Esophagus (tissue), 2 donors: ENCODE results near the gene HIVEP3. TPM values are rescaled to one million over a fixed set of nuclear protein-coding genes. Genes with fewer than 3 reads are reported as not detected.

ENCODE experiments used
- H3K27ac ChIP-seq, 2 donors: one replicate each; pipeline ENCODE4 v1.5.1; 2013; ENCODE audit warnings: low read depth in 2 of 2, mild to moderate bottlenecking in 2 of 2, inconsistent platforms in 1 of 2, low read length in 1 of 2, moderate library complexity in 1 of 2
- H3K27me3 ChIP-seq, 2 donors: one replicate each; pipeline ENCODE4 v1.6.1; 2013; ENCODE audit warnings: low read length in 2 of 2, control low read depth in 1 of 2, mild to moderate bottlenecking in 1 of 2; ENCODE audit not compliant: insufficient read depth in 2 of 2, control insufficient read depth in 1 of 2
- H3K36me3 ChIP-seq, 2 donors: one replicate each; pipeline ENCODE4 v1.6.1; 2013; ENCODE audit warnings: low read length in 1 of 2; ENCODE audit not compliant: control insufficient read depth in 2 of 2, insufficient read depth in 2 of 2
- H3K4me1 ChIP-seq, 2 donors: one replicate each; pipeline ENCODE4 v1.6.1; 2013; ENCODE audit warnings: low read length in 1 of 2; ENCODE audit not compliant: control insufficient read depth in 2 of 2, insufficient read depth in 2 of 2
- H3K4me3 ChIP-seq, 2 donors: one replicate each; pipeline ENCODE4 v1.5.1; 2013; ENCODE audit warnings: low read length in 2 of 2, mild to moderate bottlenecking in 2 of 2, low read depth in 1 of 2, moderate library complexity in 1 of 2
- H3K9me3 ChIP-seq, 2 donors: one replicate each; pipeline ENCODE4 v1.6.1; 2013; ENCODE audit warnings: mild to moderate bottlenecking in 2 of 2, low read depth in 1 of 2, low read length in 1 of 2, moderate library complexity in 1 of 2; ENCODE audit not compliant: control insufficient read depth in 2 of 2, insufficient read depth in 1 of 2
- WGBS, 2 donors: extraction: QIAGEN DNeasy Blood & Tissue Kit; methylation state at CpG; one replicate each; pipeline ENCODE4 v1.1.7; 2013; 5-methylcytosine and 5-hydroxymethylcytosine counted together
- polyA plus RNA-seq, 2 donors: library from polyadenylated mRNA; stranded (reverse); fragments of 200-250 nt; gene quantifications; one replicate each; pipeline ENCODE4 v1.2.3, GENCODE V29; 2013
- donor health status: healthy with polysubstance abuse.
- donor health status: Bipolar disorder and iron deficiency.

HIVEP3 gene
- polyA plus RNA-seq, 2 donors = 2.7 to 10.0 TPM

DNA sequence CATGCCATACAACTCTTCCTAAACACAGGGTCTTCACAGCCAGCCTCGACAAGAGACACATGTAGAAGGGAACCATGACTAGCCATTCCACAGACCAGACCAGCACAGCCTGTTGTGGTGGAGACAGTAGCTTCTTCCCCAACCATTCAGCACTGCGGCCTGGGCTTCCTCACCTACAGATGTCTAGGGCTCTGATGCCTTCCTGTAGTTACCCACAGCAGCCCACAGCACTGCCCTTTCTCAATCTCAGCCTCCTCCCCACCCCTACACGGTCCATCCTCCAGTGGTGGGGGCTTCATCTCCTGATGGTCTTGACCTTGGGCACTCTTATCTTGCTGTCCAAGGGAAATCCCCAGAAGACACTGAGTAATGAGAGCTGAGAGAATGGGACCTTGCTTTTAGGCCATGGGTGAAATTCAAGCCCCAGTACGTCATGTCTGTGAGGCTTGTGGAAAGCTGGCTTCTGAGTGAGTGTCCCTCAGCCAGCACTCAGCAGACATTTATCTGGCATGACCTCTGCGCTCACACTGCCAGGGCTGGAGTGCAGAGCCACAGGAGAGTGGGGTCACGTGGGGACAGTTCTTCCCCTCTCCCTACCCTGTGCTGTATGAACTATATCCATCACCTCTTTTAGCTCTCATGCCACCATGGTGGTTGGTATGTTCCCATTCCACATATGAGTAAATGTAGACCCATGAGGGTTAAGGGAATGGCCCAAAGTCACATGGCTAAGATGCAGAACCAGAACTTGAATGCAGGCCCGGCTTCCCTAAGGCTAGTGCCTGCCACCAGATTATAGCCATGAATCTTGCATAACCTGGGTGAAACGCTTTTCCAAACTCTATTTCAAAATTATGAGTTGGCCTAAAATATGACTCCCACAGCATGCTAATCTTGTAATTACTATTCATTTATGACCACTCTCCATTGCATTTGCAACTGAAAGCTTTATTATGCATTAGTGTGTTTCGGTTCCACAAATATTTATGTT, 104.7 kb downstream of the HIVEP3 start:
- no peaks in the 10 kb centered on the region for H3K27me3 ChIP-seq
- no peak overlapping the region for H3K4me3 ChIP-seq
- no peaks in the 10 kb centered on the region for H3K9me3 ChIP-seq
- no peaks in the 10 kb centered on the region for H3K36me3 ChIP-seq
- 78 to 85% methylated on average over 9 of the region's 9 CpGs for WGBS, 2 donors
- H3K4me1 ChIP-seq = peaks cover 2% of the 10 kb centered on the region in 2 donors
- no peak overlapping the region for H3K27ac ChIP-seq

DNA sequence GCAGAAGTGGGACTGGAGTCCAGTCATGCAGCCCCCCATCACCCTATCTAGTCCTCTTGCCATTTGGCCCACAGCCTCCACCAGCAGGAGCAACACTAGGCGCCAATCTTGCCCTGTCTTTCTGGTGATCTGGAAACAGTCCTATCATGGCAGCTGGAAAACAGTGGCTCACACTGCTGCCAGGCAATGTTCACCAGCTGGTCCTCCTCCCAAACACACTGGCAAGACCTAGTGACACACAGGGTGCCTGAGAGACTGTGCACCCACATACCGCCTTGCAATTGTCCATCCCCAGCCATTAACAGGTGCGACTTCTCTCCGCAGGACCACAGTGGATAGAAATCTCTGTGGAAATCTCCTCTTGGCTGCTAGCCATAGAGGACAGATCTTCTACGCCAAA, 105.5 kb downstream of the HIVEP3 start:
- Histone ChIP-seq H3K36me3 (no peaks in the 10 kb centered on the region), H3K27me3 (no peaks in the 10 kb centered on the region), H3K9me3 (no peaks in the 10 kb centered on the region), H3K4me3 (no peak overlapping the region), H3K4me1 (peaks cover 2 to 4% of the 10 kb centered on the region in 2 donors), H3K27ac (no peak overlapping the region)
- 74 to 89% methylated on average over 5 of the region's 5 CpGs for WGBS, 2 donors

DNA sequence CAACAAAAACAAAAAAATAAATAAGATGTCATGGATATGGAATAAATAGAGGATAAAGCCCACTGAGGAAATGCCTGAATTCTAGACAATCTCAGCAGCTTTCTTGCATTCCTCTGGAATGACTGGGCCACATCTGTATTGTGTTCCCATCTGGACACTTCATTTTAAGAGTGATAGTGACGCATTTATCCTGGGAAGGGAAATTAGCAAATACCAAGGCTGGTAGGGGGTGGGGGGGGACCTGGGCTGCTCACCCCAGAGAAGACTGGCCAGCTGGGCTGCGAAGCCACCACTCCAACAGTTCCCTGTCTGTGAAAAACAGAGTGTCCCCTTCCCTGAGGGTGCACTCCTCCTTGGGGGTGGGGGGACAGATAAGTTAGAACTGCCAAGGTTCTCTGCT, 106.3 kb downstream of the HIVEP3 start:
- no peak overlapping the region for H3K4me3 ChIP-seq
- WGBS, 2 donors = 86% methylated on average over 2 of the region's 2 CpGs
- peaks cover 2 to 4% of the 10 kb centered on the region in 2 donors for H3K4me1 ChIP-seq
- H3K36me3 ChIP-seq = no peaks in the 10 kb centered on the region
- no peak overlapping the region for H3K27ac ChIP-seq
- H3K27me3 ChIP-seq = no peaks in the 10 kb centered on the region
- H3K9me3 ChIP-seq = no peaks in the 10 kb centered on the region

DNA sequence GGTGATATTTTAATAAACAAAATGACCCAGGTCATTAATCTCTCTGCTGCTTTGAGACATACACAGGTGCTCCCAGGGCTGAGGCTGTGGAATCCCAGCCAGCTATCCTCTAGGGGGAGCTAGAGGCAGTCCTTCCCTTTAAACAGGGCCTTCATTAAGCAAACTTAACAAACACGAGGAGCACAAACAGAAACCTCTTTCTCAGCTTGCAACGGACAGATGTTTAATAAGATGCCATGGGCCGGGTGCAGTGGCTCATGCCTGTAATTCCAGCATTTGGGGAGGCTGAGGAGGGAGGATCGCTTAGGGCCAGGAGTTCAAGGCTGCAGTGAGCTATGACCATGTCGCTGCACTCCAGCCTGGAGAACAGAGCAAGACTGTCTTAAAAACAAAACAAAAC, 106.7 kb downstream of the HIVEP3 start:
- no peak overlapping the region for H3K4me3 ChIP-seq
- H3K27me3 ChIP-seq = no peaks in the 10 kb centered on the region
- no peak overlapping the region for H3K27ac ChIP-seq
- H3K36me3 ChIP-seq = no peaks in the 10 kb centered on the region
- H3K9me3 ChIP-seq = no peaks in the 10 kb centered on the region
- 51% methylated on average over 5 of the region's 5 CpGs for WGBS, 2 donors
- peaks cover 2 to 4% of the 10 kb centered on the region in 2 donors for H3K4me1 ChIP-seq

DNA sequence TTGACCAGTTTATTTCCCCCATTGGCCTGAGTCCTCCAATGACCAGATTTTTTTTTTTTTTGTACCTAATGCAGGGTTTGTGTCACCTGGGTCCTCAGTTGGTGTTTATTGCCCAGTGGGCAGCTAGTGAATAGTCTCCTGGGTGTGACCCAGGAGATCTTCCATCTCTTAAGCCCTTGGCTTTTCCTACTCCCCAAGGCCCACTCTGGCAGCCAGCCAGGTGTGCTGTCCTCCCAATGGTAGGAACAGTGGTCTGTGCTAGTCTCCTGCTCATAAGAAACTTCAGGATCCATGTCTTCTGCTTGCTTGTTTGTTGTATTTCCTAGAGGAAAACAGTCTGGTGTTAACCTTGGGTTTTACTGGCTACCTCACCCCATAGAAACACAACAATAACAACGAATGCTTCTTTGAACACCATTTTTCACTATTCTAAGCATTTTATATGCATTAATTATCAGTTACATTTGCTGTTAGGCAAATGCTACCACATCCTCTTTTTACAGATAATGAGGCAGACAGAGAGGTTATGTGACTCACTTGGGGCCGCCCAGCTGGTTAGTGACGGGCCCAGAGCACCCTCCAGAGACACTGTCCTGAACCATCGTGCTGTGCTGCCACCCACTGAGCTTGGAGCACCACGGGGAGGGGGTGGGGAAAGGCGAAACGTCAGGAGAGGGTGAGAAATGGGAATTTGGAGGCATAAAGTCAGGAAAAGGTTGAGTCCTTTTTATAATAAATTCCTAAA, 107.5 kb downstream of the HIVEP3 start:
- Histone ChIP-seq H3K27ac (no peak overlapping the region), H3K4me3 (no peak overlapping the region)

DNA sequence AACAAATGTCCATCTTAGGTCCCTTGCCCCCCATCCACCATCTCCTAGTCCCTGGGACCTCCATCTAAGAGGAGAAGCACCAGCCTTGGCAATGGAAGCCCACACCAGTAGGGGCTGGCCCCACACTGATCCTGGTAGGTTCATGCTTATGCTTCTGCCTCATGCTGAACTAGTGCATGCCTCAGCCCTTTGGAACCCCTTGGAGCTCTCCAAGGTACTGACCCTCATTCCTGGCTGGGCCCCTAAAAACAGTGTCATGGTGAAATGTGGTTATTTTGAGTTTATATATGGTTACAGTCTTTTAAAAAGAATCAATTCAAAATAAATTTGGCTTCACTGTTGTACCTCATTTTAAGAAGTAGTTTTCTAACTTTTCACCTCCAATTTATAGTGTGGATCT, 108.3 kb downstream of the HIVEP3 start:
- Histone ChIP-seq H3K9me3 (no peaks in the 10 kb centered on the region), H3K4me3 (no peak overlapping the region), H3K27ac (no peak overlapping the region), H3K4me1 (peaks cover 2 to 8% of the 10 kb centered on the region in 2 donors), H3K27me3 (no peaks in the 10 kb centered on the region), H3K36me3 (no peaks in the 10 kb centered on the region)

More for the DNA sequence above, 107.5 kb downstream of the HIVEP3 start:
- Histone ChIP-seq H3K4me1 (peaks cover 2 to 4% of the 10 kb centered on the region in 2 donors), H3K27me3 (no peaks in the 10 kb centered on the region), H3K9me3 (no peaks in the 10 kb centered on the region), H3K36me3 (no peaks in the 10 kb centered on the region)
- 59 to 61% methylated on average over 7 of the region's 7 CpGs for WGBS, 2 donors

DNA sequence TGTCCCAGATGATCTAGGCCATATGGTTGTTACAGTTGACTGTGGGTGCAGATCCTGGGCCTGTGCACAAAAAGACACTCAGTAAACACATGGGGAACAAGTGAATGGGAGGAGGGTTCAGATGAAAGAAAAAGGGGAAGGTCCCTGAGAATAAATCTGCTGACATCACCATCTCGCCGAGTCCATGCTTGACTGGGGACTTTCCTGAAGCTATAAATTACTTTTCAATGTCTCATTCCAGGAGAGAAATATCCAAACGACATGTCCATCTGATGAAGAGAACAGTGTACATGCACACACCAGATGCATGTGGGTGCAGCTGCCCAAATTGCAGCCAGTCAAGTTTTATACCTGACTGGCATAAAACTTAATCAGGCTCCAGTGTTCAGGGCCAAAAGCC, 109.0 kb downstream of the HIVEP3 start:
- 34 to 47% methylated on average over 3 of the region's 3 CpGs for WGBS, 2 donors
- no peak overlapping the region for H3K27ac ChIP-seq
- H3K27me3 ChIP-seq = no peaks in the 10 kb centered on the region
- H3K9me3 ChIP-seq = no peaks in the 10 kb centered on the region
- peaks cover 2 to 8% of the 10 kb centered on the region in 2 donors for H3K4me1 ChIP-seq
- no peak overlapping the region for H3K4me3 ChIP-seq
- no peaks in the 10 kb centered on the region for H3K36me3 ChIP-seq

DNA sequence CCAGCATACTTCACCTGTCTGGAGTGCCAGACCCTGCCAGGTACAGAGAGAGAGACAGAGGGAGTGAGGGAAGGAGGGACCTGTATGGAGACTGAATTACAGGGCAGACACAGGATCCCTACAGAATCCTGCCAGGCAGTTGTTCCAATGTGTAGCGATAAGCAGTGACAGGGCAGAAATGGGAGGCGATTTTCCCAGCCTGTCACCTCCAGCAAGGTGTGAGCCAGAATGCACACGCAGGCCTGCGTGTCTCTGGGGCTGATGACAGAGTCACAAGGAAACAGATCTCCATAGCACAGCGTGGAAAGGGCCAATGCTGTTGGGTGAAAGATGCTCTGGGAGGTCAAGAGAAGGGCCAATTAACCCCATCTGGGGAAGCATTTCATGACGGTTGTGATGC, 111.3 kb downstream of the HIVEP3 start:
- Histone ChIP-seq H3K9me3 (no peaks in the 10 kb centered on the region), H3K27me3 (no peaks in the 10 kb centered on the region), H3K4me1 (peaks cover 0 to 15% of the 10 kb centered on the region in 2 donors), H3K27ac (no peak overlapping the region), H3K36me3 (no peaks in the 10 kb centered on the region), H3K4me3 (no peak overlapping the region)
- 92% methylated on average over 6 of the region's 6 CpGs for WGBS, 2 donors

DNA sequence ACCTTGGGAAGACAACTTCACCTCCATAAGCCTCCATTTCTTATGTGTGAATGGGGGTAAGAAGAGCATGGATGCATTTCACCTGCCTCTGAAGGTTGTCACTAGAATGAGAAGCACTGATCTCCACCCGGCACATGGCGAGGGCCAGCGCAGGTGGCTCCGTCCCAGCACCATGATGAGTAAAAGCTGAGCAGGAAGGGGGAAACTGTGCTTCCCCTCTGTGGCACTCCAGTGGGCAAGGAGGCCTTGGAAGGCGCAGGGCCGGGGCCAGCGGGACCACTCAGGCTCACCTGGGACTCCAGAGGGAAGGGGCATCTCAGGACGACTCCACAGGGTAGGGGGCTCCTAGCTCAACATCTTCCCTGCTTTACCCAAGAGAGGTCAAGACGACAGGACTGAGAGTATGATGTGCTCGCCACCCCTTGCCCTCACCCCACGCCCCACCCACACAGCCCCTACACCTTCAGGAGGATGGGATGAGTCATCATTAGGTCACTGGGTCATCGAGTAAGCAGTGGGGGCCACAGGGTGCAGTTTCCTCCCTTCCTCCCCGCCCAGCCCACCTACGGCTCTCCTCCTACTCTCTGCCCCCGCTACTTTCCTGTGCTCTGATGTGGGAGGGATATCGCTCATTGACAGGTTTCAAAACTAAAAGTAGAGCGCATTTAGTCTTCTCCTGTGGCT, 112.1 kb downstream of the HIVEP3 start:
- peaks cover 0 to 15% of the 10 kb centered on the region in 2 donors for H3K4me1 ChIP-seq
- H3K36me3 ChIP-seq = no peaks in the 10 kb centered on the region
- H3K27ac ChIP-seq = no peak overlapping the region
- WGBS, 2 donors = 78 to 81% methylated on average over 16 to 17 of the region's 17 CpGs
- H3K27me3 ChIP-seq = no peaks in the 10 kb centered on the region
- H3K4me3 ChIP-seq = no peak overlapping the region
- no peaks in the 10 kb centered on the region for H3K9me3 ChIP-seq
